NCI-H226 (cell line): ENCODE data around the gene CD79A.

Source experiments
- DNase-seq: peaks from one replicate; pipeline ENCODE4 v3.0.0-alpha.2; 2015

Gene CD79A

DNA sequence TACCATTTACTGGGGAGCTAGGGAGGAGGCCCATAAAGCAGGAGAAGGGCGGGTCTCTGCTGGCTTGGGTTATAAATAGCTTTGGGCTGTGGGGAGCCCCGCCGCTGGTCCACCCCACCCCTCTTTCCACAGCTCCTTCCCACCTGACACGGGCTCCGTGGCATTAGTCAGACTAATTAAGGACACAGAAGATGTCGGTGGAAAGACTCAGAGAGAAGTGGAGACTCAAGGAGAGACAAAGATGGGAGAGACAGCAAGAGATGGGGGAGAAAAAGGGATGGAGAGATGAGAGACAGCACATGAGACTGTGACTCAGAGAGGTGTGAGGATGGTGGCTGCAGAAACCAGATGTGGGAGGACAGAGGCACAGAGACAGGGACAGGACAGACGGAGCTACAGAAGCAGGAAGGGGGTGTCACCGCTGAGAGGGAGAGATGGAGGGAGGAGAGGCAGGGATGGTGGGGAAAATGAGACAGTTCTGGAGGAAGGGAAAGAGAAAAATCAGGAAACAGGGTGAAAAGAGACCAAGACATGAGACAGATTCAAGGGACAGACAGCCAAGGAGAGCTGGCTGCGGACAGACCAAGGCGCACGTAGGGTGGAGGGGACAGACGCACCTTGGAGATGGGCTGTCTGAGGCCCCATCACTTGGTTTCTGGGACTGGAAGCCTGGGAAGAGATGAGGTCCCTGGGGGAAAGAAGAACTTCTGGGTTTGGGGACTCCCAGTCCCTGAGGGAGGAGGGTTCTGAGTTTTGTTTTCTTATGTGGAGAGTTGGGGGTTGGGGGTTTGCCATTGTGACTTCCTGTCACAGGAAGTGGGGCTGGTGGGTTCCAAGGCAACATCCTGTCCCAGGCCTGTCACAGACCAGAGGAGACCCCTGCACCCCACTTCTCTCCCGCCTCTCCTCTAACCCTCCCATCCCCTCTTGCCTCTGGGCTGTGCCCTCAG lies 10.0 kb downstream of the CD79A start:
- no peak for DNase-seq

DNA sequence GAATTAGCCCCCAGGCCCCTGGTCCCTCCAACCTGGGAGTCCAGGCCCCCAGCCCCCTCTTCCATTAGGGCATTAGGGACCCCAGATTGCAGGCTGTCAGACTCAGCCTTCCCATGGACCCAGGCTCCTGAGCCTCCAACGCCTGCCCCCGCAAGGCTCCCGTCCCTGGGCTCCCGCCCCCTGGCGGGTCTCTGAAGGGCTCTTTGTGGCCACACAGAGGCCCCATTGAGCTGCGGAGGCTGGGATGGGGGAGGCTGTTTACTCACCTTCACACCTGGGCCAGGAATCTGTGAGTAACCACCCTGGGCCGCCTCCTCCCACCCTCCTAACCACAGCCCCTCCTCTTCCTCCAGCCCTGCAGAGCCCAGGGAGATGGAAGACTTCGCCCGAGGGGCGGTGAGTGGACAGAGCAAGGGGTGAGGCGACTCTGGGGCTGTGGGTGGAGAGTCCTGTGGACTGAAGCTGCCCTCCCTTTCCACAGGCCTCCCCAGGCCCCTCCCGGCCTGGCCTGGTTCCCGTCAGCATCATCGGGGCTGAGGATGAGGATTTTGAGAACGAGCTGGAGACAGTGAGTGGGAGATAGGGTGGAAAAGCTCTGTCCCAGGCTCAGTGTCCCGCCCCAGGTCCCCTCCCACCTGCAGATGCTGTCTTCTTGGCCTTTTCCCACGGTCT lies 10.8 kb downstream of the CD79A start:
- DNase-seq, result peak; percentile 99

DNA sequence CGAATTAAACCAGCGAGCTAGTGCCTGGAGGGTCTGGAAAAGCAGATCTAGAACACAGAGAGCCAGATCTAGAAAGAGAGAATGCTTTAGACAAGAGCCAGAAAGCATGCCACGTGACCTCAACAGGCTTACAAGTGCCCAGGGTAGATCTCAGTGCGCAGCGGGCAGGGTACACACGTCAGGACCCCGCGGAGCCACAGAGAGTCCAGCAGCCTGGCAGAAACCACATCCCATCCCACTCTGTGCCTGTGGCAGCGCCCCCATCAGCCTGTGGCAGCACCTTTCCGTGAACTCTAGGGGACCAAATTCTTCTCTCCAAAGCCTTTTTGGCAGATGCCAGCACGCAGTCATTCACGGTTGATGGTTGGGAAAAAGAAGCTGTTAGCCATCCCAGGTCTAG lies 11.8 kb downstream of the CD79A start:
- no peak for DNase-seq

DNA sequence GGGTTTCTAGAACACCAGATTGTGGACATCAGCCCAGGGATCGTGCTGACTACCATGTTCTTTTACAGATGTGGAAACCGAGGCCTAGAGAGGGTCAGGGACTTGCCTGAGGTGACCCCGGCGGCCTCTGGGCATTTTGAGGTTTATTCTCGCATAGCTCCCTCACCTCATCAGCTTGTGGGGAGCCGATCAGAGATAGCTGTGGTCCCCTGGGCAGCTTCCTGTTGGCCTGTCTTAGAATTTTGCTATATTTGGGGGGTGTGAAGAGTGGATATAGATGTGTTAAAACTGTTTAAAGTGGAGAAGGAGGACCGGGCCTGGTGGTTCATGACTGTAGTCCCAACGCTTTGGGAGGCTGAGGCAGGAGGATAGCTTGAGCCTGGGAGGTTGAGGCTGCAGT lies 12.8 kb downstream of the CD79A start:
- no peak for DNase-seq

DNA sequence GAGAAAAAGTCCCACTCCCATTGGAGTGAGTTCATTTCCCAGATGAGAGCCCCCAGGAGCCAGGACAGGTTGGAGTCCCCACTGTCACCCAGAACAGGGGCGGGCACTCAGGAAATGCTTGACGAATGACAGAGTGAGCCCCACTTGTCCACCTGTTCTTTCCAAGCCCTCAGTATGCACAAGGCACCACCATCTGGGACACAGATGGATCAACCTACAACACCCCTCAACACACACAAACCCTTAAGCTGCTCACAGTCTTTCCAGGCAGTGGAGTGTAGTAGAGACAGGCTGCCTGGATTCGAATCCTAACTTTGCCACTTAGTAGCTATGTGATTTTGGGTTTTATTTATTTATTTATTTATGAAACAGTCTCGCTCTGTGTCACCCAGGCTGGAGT lies 13.9 kb downstream of the CD79A start:
- DNase-seq, result no peak

DNA sequence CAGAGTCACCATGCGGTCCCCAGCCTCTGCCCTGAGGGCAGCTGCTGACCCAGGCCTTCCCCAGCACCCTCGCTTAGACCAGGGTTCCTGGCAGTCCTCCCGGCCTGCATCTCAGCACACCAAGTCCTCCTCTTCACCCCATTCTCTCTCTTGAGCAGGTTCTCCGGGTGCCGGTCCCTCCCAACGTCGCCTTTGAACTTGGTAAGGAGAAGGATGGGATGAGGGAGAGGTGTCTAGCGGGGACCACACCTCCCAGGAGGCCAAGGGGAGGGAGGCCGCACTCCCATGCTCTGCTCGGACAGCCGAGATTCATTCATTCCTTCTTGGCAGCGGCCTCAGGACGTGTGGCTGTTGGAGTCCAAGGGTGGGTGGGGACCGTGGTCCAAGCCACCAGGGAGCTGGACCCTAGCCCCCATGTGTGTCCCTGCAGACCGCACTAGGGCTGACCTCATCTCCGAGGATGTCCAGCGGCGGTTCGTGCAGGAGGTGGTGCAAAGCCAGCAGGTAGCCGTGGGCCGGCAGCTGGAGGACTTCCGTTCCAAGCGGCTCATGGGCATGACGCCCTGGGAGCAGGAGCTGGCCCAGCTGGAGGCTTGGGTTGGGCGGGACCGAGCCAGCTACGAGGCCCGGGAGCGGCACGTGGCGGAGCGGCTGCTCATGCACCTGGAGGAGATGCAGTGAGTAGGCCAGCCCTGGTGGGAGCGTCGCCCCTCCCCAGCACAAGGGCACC lies 15.3 kb downstream of the CD79A start:
- no peak for DNase-seq

DNA sequence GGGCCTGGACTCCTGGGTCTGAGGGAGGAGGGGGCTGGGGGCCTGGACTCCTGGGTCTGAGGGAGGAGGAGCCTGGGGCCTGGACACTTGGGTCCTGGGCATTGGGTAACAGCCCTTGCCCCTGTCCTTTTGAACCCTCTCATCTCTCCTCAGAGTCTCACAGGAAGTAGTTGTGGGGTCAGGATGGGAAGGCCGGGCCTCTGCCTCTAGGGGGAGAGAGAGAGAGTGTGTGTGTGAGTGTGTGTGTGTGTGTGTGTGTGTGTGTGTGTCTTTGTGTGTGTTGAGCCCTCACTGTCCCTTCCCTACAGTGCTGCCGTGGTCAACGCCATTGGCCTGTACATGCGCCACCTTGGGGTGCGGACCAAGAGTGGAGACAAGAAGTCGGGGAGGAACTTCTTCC lies 16.8 kb downstream of the CD79A start:
- peak; percentile 32 for DNase-seq

DNA sequence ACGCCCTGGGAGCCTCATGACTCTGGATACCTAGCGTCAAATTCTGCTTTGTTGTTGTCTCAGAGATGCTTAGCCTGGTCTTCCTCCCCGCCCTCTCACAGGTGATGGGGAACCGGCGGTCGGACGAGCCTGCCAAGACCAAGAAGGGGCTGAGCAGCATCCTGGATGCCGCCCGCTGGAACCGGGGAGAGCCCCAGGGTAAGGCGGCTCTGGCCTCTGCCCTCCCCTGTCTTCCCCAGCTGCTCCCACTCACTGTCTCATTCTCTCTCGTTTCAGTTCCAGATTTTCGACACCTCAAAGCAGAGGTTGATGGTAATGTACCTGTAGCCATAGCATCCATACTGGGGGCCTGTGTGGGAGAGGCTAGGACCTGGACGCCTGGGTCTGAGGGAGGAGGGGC lies 17.3 kb downstream of the CD79A start:
- DNase-seq, result no peak

DNA sequence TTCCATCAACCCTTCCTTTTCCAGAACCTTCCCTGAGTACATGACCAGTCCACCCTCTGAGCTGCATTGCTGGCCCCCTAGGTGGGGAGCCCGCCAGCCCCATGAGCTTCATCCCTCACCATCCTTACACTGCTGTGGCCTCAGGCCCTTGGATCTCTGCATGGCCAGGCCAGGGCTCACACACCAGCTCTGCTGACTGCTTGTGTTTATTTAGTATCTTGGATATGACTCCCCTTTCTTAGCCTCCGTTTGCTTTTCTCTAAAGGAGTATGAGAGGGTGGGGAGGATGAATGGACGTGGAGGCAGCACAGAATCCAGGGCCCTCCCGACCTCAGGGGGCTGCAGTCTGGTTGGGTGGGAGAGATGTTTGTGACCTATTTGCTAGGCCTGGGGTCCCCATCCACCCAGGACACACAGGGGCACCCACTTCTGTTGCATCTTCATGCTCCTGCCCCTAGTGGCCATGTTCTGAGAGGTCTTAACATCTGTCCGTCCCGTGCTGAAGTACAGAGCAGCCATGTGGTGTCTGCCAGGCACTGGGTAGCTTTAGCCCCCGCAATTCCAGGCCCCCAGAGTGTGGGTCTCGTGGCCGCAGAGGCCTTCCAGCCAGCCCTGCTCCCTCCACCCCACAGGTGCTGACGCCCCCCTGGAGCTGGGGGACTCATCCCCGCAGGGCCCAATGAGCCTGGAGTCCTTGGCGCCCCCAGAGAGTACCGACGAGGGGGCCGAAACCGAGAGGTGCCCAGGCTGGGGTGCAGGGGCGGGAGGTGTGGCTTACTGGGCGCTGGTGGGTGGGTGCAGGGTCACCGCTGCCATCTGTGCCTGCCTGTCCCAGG lies 18.9 kb downstream of the CD79A start:
- no peak for DNase-seq

DNA sequence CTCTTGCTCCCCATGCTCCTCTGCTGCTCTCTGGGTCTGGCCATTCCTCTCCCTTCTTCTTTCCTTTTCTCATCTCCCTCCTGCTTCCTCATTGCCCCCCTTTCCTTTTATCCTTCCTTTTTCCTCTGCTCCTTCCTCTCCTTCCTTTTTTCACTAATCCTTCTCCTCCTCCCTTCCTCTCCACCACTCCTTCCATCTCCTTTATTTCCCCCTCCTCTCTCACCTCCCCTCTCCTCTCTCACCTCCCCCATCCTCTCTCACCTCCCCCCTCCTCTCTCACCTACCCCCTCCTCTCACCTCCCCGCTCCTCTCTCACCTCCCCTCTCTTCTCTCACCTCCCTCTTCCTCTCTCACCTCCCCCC lies 19.5 kb downstream of the CD79A start:
- DNase-seq, result no peak

DNA sequence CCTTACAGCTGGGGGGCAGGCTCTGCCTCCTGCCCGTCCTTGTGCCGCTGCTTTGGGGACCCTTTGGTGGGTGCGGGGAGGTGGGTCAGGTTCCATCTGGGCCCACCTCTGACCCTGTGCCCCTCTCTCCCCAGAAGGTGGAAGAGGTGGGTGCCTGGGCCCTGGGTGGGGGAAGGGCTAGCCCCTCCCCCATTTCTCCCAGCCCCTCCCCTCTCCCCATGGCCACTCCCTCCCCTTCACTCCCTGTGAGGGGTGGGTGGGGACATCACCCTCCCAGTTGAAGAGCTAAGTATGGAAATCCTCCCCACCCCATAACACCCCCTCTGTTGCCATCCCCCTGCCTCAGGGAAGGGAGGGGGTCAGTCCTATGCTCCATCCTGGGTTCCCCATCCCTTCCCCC lies 20.1 kb downstream of the CD79A start:
- DNase-seq, result no peak

DNA sequence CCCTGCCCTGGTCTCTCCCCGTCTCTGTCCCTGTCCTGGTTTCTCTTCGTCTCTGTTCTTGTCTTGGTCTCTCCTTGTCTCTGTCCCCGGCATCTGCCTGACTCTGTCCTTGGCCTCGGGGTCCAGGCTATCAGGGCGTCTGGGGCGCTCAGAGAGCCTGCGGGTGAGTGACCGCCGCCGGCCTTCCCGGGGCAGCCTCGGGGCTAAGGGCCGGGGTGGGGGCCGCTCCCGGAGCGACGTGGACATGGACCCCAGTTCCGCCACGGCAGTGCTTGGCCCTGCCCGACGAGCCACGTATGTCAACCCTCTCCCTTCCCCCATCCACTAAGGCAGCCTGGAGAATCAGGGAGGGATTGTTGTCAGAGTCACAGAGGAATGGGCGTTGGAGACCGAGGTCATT lies 20.7 kb downstream of the CD79A start:
- no peak for DNase-seq

DNA sequence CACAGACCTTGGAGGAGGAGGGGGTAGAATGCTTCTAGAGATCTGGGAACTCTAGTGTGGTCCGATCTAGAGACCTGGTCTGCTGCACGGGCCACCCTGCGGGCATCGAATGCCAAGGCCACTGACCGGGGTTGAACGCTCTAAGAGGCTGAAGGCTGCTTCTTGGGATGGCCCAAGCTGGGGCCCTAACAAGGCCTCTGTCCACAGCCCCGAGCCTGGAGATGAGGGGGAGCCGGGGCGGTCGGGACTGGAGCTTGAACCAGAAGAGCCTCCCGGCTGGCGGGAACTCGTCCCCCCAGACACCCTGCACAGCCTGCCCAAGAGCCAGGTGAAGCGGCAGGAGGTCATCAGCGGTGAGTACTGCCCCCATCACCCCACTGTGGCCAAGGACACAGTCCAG lies 21.2 kb downstream of the CD79A start:
- DNase-seq, result no peak

DNA sequence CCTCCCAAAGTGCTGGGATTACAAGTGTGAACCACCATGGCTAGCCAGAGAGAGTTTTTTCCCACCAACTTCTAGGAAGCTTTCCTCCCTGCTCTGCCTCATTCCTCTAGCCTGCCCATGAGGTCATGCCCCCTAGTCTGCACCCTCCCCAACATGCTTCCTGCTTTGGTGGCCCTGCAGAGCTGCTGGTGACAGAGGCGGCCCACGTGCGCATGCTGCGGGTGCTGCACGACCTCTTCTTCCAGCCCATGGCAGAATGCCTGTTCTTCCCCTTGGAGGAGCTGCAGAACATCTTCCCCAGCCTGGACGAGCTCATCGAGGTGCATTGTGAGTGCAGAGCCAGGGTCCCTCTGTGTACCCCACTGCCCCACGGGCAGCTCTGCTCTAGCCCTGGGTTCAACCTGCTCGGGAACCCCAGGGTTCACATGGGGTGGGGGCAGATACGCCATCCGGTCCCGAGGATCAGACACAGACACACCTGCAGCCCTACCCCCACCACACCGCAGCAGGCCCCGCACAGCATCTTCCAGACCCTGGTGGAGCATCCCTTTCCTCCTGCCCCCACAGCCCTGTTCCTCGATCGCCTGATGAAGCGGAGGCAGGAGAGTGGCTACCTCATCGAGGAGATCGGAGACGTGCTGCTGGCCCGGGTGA lies 24.8 kb downstream of the CD79A start:
- DNase-seq, result no peak

DNA sequence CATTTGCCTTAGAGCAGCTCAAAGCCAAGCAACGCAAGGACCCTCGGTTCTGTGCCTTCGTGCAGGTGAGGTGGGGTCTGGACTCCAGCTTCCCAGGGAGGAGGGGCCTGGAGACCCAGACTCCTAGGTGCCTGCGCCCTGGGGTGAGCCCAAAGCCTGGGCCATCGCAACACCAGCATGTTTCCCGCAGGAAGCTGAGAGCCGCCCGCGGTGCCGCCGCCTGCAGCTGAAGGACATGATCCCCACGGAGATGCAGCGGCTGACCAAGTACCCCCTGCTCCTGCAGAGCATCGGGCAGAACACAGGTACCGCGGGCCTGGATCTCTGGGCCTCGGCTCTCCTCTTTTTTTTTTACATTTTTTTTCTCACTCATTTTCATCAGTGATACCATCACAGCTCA lies 25.5 kb downstream of the CD79A start:
- no peak for DNase-seq

DNA sequence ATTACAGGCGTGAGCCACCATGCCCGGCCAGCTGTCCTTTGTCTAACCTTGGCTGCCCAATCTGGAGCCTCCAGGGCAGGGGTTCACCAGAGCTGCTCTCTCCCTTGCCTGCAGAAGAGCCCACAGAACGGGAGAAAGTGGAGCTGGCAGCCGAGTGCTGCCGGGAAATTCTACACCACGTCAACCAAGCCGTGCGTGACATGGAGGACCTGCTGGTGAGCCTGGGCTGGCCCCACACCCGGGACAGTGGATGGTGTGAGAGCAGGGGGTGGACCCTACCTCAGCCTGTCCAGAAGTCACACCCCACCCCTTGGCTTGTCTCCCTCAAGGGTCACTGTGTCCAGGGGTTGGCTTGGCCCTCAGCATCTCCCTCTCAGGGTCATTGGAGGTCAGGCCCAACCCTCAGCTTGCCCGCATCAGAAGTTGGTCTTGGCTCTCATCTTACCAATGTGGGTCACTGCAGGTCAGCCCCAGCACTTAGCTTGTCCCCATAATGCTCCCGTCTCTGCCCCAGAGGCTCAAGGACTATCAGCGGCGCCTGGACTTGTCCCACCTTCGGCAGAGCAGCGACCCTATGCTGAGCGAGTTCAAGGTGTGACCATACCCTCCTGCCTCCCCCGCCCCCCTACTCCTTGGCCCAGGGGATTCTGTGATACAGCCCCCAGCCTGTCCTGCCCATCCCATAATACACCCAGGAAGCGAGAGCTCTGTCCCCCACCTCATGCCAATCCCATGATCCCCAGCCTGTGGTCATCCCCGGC lies 26.3 kb downstream of the CD79A start:
- DNase-seq, result no peak

DNA sequence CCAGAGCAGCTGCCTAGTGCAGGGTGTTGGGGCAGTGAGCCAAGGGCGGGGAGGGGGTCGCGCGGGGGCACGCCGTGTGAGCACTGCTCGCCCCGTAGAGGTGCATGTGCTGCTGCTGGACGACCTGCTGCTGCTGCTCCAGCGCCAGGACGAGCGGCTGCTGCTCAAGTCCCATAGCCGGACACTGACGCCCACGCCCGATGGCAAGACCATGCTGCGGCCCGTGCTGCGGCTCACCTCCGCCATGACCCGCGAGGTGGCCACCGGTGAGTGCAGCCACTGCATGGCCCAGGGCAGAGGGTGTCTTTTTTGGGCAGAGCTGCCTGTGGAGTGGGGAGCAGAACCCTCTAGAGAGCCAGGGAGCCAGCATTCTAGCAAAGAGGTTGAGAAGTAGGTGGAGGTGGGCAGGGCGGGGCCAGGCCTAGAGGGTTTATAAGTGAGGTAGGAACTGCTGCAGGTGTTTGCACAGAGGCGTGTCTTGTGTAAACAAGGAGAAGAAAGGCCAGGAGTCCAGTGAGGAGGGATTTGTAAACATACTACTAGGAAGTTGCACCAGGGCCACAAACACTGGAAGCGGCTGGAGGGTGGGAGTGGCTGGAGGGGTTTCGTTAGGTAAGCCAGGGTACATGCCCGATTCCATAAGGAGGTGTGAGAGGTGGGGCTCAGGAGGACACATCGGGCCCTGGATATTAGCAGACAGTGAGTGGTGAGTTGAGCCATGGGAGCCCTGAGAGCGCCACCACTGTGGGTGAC lies 27.2 kb downstream of the CD79A start:
- DNase-seq, result no peak

DNA sequence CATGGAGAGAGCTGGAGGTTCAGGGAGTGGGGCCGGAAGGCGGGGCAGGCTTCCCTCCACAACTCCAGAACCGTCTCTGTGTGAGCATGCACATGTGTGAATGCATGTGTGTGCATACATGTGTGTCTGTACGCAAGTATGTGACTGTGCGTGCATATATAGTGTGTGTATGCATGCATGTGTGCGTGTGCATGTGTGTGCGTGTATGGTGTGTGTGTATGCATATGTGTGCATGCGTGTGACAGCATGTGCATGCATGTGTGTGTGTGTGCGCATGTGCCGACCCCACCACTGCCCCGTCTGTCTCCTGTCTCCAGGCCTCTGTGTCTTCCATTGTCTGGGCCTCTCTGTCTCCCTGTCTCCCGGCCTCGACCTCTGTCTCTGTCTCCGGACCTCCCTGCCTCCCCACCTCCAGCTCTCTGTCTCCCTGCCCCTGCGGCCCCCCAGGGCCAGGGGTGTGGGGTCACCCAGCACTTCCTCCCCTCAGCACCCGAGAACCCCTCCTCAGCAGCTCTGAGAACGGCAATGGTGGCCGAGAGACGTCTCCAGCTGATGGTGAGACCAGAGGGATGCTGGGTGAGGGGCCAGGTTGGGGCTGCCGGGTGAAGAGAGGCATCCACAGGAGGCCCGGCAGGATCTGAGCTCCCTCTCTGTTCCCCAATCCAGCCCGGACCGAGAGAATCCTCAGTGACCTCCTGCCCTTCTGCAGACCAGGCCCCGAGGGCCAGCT lies 28.4 kb downstream of the CD79A start:
- DNase-seq, result no peak

DNA sequence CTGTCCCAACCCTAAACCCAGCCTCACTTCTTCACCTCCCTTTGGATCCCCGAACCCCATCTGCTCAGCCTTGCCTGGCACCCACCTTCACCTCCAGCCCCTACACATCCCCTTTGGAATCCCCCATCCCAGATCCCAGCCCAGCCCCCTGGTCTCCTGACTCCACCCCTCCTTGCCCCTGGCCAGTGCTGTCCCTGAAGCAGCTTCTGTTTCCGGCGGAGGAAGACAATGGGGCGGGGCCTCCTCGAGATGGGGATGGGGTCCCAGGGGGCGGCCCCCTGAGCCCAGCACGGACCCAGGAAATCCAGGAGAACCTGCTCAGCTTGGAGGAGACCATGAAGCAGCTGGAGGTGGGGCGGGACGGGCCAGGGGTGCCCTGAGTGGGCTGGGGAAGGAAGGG lies 29.2 kb downstream of the CD79A start:
- DNase-seq, result no peak
